ENCODE measurements around the gene PTPRK. TPM values are rescaled to one million over a fixed set of nuclear protein-coding genes. Genes with fewer than 3 reads are reported as not detected.

Gene PTPRK
- total and polyA plus RNA-seq, 2 of the 8 experiments (the other 6 are each of a cell fraction or from before 2014, with no cell fraction given): 11.4 to 47.3 TPM

DNA sequence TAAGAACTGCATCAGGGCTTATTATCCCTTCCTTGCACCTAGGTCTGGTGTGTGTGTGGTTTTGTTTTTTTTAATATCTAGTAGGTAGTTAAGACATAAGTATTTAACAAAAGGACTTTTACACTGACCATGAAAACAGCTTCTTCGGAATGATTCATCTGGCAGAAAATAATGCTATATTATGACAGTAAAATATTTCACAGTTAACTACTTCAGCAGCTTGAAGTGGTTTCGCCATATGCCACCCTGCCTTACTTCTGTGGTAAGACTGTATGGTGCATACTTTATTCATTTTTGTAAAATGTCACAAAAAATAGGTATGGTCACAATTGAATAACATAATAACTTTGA, 858 bp upstream of the PTPRK start:
- H3K4me1 ChIP-seq (replicated peaks in 1 of 4; ENCODE audit: control insufficient read depth in 3 of 4, insufficient read depth in 4 of 4, low read length in 3 of 4): peaks cover 0 to 7% (median 3%) of the 10 kb centered on the region in 4 experiments; a peak in 4 of 7 replicates
- H2AFZ ChIP-seq (ENCODE audit: low read length): peak overlapping the region; percentile 92; the same call in 1 of the 2 replicates
- no peaks in the 10 kb centered on the region; a peak in 1 of 7 replicates for H3K27me3 ChIP-seq (replicated peaks in 1 of 4; ENCODE audit: control insufficient read depth in 3 of 4, extremely low read depth in 1 of 4, insufficient read depth in 3 of 4, low read length in 3 of 4)
- POLR2A ChIA-PET (ENCODE audit: partially characterized antibody): interaction anchor here (1.1 to 2.0 kb wide), 3 partner anchors 15 to 191 kb away, joined by 3 to 9 read pairs (median 6); no protein-coding TSS in a partner anchor
- H4K20me1 ChIP-seq (replicated peaks in 1 of 2; ENCODE audit: control insufficient read depth in 1 of 2, insufficient read depth in 2 of 2, low read length in 2 of 2): peaks cover 9% of the 10 kb centered on the region in 2 experiments
- peaks cover 5 to 27% of the 10 kb centered on the region in 2 experiments; a peak in 3 of 4 replicates for H3K79me2 ChIP-seq (ENCODE audit: control insufficient read depth in 1 of 2, insufficient read depth in 2 of 2, low read length in 2 of 2)
- no peak overlapping the region for H3K18ac ChIP-seq (ENCODE audit: extremely low read depth, low read length)
- 0 out of 2 replicates have a peak, but pooled peaks cover 3% of the 10 kb centered on the region for H3K79me1 ChIP-seq (ENCODE audit: low read depth, low read length)
- H3K4me3 ChIP-seq (ENCODE audit: extremely low read depth in 1 of 4, insufficient read depth in 2 of 4, low read depth in 3 of 4, low read length in 4 of 4): peak overlapping the region; percentile 88 to 96 (median 92)
- H2BK120ac ChIP-seq (replicated peaks; ENCODE audit: low read depth, low read length): no peak overlapping the region
- H2BK15ac ChIP-seq (ENCODE audit: low read length): no peak overlapping the region
- TF ChIP-seq BACH1 (IDR thresholded peaks at IDR 0.05; ENCODE audit: low read length) (no peak), ZNF274 (IDR thresholded peaks at IDR 0.05; ENCODE audit: borderline replicate concordance, extremely low read depth, low read length) (no peak), RFX5 (IDR thresholded peaks at IDR 0.05; ENCODE audit: borderline replicate concordance, low read depth, low read length) (no peak)
- TF ChIP-seq, protein P1, sequence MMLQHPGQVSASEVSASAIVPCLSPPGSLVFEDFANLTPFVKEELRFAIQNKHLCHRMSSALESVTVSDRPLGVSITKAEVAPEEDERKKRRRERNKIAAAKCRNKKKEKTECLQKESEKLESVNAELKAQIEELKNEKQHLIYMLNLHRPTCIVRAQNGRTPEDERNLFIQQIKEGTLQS (IDR thresholded peaks at IDR 0.05; ENCODE audit: insufficient read depth, low read depth, low read length): no peak
- no peak overlapping the region for H3K56ac ChIP-seq (replicated peaks; ENCODE audit: insufficient read length, low read depth, low read length)
- no peaks in the 10 kb centered on the region for H3K36me3 ChIP-seq (ENCODE audit: control insufficient read depth in 2 of 4, insufficient read depth in 4 of 4, low read length in 3 of 4)
- no peak overlapping the region; the same call in 1 of the 2 replicates for H2BK12ac ChIP-seq (ENCODE audit: low read depth, low read length)
- no peak overlapping the region for H3K27ac ChIP-seq (ENCODE audit: low read depth, low read length)
- H3K23me2 ChIP-seq (ENCODE audit: low read depth, low read length): peaks cover 9% of the 10 kb centered on the region
- H2BK20ac ChIP-seq (ENCODE audit: low read length): no peak overlapping the region
- CTCF ChIA-PET (ENCODE audit: partially characterized antibody): interaction anchor here (0.6 to 2.1 kb wide), 3 partner anchors 190 to 666 kb away, joined by 4 to 9 read pairs (median 5); no protein-coding TSS in a partner anchor
- 68% methylated on average over 2 of the region's 2 CpGs; no CpG with 5 or more reads in 1 of the 2 experiments for WGBS, 2 experiments (ENCODE audit: extremely low coverage in 1 of 2, insufficient coverage in 1 of 2, insufficient read length in 1 of 2, insufficient replicate concordance in 2 of 2, low coverage in 1 of 2, low lambda C conversion rate in 2 of 2, missing lambda C conversion rate in 1 of 2)
- H4K5ac ChIP-seq (ENCODE audit: insufficient read length, low read depth, low read length): no peak overlapping the region
- H3K4ac ChIP-seq (replicated peaks; ENCODE audit: insufficient read length, low read depth, low read length): no peak overlapping the region
- H4K8ac ChIP-seq (ENCODE audit: extremely low read depth, insufficient read depth, low read length): no peak overlapping the region
- H3K9ac ChIP-seq (replicated peaks in 1 of 4; ENCODE audit: extremely low read depth in 1 of 4, low read depth in 3 of 4, low read length in 3 of 4): peak overlapping the region; percentile 71 to 90 (median 78)
- H4K91ac ChIP-seq (replicated peaks; ENCODE audit: insufficient read length, low read length): no peak overlapping the region
- FAIRE-seq: no peak
- H3K9me3 ChIP-seq (ENCODE audit: insufficient read depth in 2 of 2, low read depth in 1 of 2, low read length in 1 of 2): no peaks in the 10 kb centered on the region
- no peak overlapping the region for H3K14ac ChIP-seq (ENCODE audit: insufficient read length)
- H2BK5ac ChIP-seq (ENCODE audit: low read depth, low read length): no peak overlapping the region
- H3K4me2 ChIP-seq (ENCODE audit: insufficient read depth in 1 of 2, low read depth in 2 of 2, low read length in 2 of 2): peak overlapping the region; percentile 73 to 99
- H2AK5ac ChIP-seq (ENCODE audit: low read depth, low read length): no peak overlapping the region
- DNase-seq (ENCODE audit: low read depth in 1 of 2, low spot score in 2 of 2): no peak
- H3K23ac ChIP-seq (ENCODE audit: insufficient read length): no peak overlapping the region
